ENCODE results near the gene TMEM108.

TMEM108 gene

DNA sequence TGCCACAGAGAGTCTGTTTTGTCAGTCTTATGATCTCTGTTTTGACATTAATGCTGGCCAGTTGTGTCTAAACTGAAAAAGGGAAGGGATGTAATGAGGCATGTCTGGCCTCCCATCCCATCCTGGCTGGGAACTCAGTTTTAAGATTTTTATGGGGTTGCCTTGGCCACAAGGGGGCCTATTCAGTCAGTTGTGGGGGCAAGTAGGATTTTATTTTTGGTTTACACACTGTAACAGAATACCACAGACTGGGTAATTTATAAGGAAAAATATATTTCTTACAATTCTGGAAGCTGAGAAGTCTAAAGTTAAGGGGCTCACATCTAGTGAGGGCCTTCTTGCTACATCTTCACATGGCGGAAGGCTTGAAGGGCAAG lies 129.8 kb downstream of the TMEM108 start:
- DNase-seq: no peak

DNA sequence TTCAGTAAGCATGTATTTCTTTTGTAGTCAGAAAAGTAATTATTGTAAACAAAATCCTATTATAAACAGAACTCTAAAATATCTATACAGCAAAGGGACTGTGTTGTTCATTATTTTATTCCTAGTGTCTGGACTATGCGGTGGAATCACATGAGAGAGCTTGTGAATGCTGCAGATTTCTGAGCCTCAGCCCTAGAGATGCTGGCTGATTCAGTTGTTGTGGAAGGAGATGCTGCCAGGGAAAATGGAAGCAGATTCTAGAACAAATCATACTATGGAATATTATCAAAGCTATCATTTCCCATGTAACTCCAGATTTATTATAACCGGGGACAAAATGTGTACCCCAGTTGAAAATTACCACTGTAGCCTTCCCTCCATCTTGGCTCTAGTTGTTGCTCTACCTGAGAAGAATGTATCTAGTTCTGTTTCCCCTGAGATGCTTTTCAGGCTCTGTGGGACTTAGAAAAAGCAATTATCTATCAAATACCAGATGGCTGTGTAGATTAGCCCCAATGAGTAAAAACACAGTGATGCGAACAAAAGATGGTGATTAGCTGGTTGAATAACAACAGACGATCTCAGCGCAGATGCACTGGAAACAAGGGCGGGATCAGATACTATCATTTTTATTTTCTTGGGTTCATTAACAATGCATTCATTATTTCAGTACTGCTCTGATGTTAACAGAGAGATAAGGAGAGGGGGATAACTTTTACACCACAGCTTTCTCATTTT lies 131.3 kb downstream of the TMEM108 start:
- no peak for DNase-seq

DNA sequence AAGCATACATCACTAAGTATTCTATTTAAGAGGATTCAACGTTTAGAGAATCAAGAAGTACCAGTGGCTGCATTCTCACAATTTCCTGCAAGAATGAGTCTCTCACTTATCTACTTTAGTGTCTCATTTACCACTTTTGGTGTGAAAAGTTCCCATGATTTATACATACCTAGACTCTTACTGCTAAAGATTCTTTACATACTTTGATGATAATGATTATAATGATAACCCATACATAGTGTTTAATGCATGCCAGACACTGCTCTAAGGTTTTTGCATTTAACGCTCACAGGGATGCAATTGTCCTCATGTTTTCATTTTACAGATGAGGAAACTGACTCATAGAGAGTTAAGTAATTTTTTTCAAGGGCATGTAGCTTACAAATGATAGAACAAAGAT lies 133.6 kb downstream of the TMEM108 start:
- no peak for DNase-seq

DNA sequence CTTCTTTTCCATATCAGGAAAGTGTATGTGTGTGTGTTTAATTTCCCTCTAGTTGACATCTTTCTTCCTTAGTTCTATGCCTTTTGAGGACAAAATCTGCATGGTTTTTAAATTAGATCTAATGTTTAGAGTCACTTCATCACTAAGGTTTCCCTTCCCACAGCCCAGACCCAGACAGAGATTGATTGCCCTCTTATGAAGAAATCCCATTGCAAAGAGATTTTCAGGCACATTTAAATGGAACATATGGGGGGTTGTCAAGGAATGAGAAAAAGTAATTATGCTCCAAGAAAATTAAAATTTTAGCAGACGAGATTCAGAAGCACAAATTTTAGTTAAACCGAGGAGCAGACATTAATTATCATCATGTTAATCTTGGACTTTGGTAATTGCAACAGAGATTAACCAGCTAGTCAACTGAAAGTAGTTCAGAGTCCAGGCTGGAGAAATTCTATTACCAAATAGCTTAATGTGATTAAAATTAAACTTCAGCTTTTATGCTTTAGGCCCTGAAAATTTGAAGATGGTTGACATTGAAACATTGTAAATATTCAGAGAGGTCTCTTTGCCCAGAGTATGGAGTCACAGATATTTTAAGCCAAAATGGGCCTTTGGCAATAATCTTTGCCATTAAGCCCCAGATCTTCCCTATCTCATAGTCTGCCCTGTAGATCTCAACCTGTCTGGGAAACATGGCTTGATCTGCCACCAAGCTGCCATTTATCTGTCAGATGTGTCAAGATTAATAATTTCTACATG lies 143.4 kb downstream of the TMEM108 start:
- DNase-seq: no peak

DNA sequence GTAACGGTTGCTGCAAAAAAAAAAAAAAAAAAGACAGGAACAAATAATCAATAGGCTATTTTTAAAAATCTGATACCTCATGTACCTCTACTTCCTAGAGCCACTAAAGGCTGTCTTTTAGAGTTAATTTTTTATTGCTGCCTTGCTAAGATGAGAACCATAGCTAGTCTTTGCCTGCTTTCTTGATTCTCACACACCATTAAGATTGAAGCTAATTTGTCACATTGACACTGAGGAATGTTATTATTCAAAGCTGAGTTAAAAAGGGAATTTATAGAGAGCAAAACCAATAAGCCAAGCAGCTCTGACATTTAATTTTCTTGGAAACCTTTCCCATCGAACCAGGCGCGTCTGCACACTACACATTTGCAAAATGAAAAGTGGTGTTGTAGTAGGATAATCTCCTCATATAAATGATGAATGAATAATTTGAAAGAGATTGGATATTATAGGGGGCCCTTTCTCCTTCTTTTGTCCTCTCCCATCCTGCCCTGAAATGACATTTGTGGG lies 149.7 kb downstream of the TMEM108 start:
- no peak for DNase-seq

DNA sequence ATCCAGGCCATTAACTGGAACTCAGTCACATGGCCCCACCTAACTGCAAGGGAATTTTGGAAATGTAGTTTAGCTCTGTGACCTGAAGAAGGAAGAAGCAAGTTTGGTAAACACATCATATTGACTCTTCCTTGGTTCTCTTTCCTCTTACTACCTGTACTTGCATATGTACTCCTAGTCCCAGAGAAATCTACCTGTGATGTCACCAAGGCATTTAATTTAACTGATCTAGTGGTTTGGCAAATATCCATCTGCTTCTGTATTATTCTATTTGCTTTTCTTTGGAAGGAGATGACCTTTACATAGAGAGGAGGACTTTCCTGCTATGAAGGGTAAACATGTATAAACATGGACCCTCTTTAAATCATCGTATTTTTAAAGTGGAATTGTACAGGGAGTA lies 150.8 kb downstream of the TMEM108 start:
- no peak for DNase-seq

DNA sequence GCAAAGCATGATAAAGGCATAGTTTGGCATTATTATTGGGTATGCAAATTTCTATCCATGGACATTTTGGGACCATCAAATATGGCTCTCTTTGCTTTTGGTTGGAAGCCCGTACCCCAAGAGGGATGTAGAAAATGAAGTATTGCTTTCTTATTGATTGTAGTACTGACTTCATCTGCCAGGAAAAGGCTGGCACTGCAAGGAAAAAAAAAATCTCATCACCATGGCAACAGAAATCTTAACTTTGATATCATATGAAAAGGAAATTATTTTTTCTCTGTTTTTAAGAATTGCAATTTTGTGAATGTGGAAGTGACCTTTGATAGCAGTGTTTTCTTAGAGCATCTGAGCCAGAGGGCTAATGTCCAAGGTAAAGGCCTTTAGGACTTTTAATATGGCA lies 151.7 kb downstream of the TMEM108 start:
- no peak for DNase-seq

DNA sequence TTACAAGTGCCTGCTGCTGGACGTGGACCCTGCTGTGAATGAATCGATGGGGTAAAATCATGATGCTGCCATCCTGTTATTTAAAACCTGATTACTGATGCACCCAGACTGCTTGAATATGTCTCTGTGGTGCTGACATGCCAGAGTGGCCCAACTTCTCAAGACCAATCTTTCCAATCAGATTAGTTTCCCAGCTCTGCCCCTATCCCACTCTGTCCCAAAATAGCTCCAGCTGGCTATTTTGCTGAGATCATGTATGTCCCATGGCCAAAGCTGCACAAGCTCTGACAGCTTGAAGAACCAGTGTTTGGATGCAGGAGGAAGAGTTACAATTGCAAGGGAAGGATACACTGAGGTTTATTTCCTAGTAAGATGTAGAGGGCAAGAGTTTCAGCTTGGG lies 153.6 kb downstream of the TMEM108 start:
- DNase-seq: no peak

DNA sequence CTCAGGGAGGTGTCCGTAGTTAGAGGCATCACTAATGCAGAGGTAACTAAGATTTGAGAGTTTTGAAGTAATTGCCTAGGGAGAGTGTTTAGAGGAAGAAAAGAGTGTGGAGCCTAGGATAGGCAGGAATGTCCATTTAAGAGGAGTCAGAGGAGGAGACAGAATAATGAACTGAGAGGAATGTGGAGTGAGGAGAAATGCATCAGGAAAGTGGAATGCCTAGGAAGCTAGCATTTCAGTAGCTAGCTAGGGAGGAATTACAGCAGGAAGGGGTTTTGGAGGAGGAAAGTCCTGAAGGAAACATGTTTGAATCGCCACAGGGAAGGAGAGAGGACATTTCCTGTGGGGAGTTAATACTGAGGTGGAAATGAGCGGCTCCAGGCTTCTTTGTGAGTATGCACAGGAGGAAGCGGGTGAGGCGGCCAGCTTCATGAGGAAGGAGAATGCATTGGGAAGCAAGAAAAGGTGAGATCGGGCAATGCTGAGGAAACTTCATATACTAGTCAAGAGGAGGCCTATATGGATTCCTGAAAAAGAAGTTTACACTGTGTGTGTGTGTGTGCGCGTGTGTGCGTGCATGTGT lies 154.3 kb downstream of the TMEM108 start:
- DNase-seq: no peak

DNA sequence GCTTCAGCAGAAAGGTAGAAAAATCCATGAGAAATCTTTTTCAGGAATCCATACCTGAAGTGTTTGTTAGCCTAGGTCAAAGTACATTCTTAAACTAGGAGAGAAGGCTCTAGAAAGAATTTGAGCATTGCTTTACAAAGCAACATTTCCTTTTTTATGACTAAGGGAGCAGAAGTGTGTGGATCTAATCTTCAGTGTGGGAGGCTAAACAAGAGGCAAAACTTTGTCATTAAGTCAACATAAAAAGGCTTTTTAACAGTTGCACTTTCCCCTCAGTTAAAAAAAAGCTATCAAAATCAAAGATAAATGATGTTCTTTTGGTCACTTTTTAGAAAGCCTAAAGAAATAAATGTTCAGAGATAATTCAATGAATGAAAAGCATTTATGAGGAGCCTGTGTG lies 154.8 kb downstream of the TMEM108 start:
- no peak for DNase-seq

DNA sequence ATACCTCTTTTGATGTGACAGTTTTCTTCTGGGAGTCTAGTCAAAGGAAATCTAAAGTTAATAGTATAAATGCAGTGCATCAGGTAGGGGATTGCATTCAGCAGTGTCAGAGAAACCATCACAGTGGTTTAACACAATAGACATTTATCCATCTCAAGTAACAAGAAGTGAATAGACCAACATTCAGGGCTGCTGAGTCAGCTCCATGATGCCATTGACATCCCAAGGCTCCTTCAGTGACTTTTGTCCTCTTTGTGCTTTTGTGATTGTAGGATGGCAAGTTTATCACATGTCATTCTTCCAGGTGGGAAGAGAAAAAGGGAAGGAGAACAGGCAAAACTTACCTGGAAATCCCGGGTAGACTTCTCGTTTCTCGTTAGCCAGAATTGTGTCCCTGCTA lies 158.3 kb downstream of the TMEM108 start:
- no peak for DNase-seq

DNA sequence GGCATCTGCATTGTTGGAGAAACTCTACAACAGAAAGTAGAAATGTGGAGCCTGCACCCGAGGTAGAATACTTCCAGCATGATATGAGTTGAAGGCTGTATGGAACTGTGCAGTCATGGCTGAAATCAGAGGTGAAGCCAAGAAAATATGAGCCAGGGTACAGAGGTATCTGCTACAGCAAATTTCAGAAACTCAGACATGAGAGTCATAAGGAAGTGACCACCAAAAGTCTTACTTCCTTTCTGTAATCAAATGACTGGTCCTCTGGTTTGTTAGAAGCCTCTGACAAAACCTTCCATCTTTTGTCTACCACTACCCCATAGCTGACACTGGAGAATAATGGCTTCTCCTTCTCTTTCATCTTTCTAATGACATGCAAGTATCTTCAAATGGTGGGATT lies 159.4 kb downstream of the TMEM108 start:
- no peak for DNase-seq

DNA sequence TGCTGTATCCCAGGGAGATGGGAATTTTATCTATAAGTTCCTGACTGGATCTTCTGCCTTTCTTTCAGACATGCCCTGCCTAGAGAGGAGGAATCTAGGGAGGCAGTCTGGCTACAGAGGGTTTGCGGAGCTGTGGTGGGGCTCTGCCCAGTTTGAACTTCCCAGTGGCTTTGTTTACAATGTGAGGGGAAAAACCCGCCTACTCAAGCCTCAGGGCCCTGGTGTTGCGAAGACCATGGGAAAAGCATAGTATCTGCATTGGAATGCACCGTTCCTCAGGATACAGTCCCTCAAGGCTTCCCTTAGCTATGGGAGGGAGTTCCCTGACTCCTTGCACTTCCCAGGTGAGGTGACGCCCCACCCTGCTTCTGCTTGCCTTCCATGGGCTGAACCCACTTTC lies 168.7 kb downstream of the TMEM108 start:
- DNase-seq: no peak

DNA sequence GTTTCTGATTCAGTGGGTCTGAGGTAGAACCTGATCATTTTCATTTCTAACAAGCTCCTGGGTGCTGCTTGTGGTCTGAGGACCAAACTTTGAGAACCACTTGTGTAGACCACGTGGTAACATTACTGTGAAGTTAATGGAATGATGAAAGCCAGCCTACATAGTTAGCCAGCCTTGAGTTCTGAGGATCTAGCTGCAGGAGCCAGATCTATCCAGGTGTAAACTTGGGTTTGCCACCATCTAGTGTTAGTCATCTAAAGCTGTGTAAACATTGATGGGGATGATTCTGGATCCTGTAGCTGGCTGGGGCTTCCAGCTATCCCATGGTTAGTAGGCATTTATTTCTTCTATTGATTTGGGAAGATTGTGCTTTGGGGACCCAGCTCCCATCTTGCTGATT lies 170.0 kb downstream of the TMEM108 start:
- DNase-seq: no peak

DNA sequence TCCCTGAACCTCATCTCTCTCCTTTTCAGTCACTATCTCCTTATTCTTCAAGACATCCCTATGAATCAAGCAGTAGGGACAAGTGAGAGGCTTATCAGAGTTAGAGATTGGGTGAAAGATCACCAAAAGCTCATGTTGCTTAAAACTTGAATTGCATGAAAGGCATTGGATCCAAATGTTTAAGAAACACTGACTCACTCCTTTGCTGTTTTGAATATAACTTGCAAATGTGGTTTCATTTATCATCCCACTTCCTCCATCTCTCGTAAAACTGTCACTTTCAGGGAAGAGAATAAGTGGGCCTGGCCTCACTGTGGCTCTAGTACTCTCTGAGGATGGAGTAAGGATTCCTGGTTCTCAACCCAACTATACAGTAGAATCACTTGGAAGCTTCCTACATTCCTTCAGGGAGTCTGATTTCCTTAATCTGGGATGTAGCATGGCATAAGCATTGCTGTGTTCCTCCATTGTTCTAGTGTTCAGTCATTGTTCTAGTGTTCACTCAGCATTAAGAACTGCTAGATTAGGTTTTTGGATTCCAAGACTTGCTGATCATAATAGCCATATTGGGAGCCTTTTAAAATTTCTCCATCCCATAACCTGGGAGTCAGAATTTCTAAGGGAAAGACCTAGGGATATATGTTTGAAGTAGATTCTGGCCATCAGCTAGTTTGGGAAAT lies 171.8 kb downstream of the TMEM108 start:
- DNase-seq: peak; percentile 51

DNA sequence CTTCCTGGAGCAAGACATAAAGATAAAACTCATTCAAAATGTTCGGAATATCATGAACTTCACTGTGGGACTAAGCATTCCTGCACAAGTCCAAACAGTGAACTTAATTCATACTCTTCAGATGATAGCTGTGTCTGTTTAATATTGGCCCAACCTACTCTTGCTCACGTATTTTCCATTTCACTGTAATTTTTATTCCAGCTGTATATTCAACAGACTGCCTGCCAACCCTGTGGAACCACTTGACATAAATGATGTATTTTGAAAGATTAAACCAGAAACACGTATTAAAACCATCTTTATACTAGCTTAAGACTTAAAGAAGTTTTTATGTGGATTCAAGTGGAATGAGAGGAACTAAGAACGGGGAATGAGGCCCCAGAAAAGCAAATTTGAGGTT lies 172.5 kb downstream of the TMEM108 start:
- DNase-seq: no peak

DNA sequence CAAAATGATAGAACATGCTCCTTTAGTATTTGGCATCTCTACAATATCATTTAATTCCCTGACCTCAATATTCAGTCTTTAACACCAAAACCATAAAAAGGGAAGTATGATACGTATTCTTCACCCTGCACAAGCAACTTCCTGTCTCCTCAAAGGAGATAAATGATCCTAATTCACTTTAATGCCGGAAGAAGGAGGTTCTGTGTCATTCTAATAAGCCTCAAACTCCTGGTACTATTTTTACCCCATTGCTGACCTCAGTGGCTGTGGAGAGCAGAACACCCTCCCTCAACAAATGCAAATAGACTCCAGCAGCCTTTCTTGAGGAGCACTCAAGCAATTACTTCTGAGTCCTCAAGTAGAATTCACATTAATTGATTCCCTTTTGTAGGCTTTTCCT lies 173.3 kb downstream of the TMEM108 start:
- DNase-seq: no peak

DNA sequence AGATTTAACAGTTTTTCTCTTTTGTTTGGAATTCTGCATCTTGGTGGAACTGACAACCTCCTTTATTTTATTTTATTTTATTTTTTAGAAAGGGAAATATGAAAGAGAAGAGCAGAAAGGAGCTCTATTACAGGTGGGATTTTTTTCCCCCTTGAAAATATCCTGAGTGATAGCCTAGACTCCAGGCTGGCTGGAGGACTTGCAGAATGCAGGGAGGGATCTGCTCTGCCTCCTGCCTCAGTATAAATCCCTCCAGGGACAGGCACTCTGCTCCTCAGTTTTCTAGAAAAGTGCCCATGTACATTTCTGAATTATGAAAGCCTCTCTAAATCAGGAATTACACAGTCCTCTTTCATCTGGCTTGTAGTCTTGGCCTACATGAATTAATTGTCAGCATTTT lies 173.7 kb downstream of the TMEM108 start:
- DNase-seq: no peak

DNA sequence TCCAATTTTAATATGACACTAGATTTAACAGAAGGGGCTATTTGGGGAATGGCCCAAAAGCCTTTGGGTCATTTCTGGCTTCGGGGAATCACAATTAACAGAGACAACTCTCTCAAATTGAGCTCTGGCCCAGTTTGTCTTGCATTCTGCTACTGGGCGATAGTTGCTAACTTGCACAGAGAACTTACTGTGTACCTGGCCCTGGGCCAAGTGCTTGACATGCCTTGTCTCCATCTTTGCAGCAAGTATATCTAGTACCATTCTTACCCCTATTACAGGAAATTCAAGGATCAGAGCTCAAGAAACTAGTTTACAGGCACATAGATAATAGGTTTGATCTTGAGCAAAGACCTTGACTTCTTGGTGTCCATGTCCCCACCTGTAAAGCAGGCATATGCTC lies 175.7 kb downstream of the TMEM108 start:
- DNase-seq: no peak

DNA sequence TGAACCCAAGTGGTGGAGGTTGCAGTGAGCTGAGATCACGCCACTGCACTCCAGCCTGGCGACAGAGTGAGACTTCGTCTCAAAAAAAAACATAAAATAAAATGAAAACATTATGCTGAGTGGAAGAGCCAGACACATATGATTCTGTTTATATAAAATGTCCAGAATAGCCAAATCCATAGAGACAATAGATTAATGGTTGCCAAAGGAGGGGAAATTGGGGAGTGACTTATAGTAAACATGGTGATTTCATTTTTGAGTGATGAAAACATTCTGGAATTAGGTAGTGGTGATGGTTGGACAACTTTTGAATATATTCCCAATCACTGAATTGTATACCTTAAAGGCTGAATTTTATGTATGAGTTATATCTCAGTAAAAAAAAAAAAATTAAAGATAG lies 189.6 kb downstream of the TMEM108 start:
- no peak for DNase-seq

DNA sequence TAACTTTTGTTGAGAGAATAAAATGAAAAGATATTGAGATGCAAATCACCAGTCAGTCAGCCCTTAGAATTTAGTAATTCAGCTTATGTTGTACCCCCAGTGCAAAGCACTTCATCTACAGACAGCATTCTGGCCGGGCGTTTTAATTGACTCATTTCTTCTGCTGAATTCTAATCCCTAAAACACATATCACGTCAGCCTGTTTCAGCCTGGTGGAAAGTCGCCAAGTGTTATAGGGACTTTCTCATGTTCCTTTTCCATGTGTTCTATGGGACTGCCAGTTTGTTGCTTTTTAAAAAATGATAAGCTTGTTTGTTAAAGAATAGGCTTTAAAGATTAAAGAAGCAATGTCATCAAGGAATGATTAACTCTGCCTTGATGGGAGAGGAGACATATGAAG lies 192.0 kb downstream of the TMEM108 start:
- DNase-seq: no peak

DNA sequence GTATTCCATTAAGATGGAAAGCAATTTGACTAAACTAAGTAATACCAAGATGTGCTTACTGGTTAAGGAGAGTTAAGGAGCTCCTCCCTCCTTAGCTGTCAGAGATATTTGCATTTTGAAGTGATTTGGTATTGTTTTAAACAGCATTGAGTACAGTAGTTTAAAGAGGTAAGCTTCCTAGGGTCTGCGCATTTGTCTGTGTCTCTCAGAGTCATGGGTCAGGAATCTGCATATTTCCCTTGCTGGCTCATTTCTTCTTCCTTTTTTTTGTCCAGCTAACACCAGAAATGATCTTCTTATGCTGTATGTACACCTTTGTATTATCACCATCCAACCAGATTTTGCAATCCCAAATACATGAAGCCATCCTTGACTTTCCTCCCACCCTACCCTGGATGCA lies 198.7 kb downstream of the TMEM108 start:
- DNase-seq: no peak

DNA sequence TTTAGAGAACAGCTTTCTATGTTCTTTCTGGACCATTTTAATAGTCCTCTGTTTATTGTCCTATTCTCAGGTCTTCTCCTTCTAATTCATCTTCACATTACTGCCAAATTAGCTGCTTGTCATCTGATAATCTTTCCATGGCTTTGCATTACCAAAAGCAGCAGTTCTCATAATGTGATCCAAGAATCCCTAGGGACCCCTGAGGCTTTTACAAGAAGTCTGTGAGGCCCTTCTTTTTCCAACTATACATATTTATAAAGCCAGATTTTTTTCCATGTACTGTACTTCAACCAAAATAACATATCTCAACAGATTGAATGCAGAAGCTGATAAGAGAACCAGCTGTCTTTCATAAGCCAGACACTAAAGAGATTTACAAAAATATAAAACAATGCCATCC lies 199.2 kb downstream of the TMEM108 start:
- no peak for DNase-seq

DNA sequence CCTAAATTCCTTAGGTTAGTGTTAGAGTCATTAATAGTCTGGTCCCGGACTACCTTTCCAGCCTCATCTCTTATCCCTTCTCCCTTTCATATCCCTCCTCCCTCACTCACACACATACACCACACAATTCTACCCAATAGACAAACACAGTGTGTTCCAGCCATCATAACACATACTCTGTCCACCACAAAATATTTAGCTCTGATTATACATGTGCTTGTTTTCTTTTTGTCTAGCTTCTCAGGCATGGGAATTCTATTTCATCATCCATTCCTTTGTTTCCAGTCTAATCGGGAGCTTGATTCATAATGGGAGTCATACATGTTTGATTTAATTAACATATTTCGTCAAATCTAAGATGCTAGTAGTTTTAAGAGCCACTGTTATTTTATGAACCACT lies 199.8 kb downstream of the TMEM108 start:
- no peak for DNase-seq
